Measurements from ENCODE around the gene BAZ2A. TPM values are rescaled to one million over a fixed set of nuclear protein-coding genes. Genes with fewer than 3 reads are reported as not detected.

BAZ2A gene
- polyA plus RNA-seq, 1 of the 3 experiments (the other 2 are of a cell fraction), result 32.4 TPM

GRCh38 chr12:56596815-56597214 is 33.3 kb downstream of the BAZ2A start:
- no peak overlapping the region for H3K9ac ChIP-seq
- no peak overlapping the region for H3K4me3 ChIP-seq (ENCODE audit: low read depth in 2 of 2, low read length in 1 of 2)
- no peak overlapping the region for H3K27ac ChIP-seq (ENCODE audit: low read depth in 2 of 2, low read length in 1 of 2)
- H3K9me3 ChIP-seq, result no peaks in the 10 kb centered on the region
- DNase-seq, result no peak
- H3K27me3 ChIP-seq (ENCODE audit: insufficient read depth), result no peaks in the 10 kb centered on the region
- CTCF ChIA-PET, result interaction anchor here (1.1 to 6.1 kb wide), 5 partner anchors 15 to 1036 kb away, joined by 3 to 40 read pairs (median 4); no protein-coding TSS in a partner anchor
- H3K4me2 ChIP-seq, result no peak overlapping the region
- H3K4me1 ChIP-seq (ENCODE audit: control insufficient read depth in 1 of 2, insufficient read depth in 2 of 2, low read depth in 1 of 2, low read length in 1 of 2), result peaks cover 0 to 6% of the 10 kb centered on the region in 2 experiments; a peak in 1 of 4 replicates
- no peak for TF ChIP-seq RFX5 (IDR thresholded peaks at IDR 0.05; ENCODE audit: low read length)
- TF ChIP-seq USF2 (IDR thresholded peaks at IDR 0.05; ENCODE audit: borderline replicate concordance, low read depth, low read length), result no peak
- no peak for TF ChIP-seq RAD21 (IDR thresholded peaks at IDR 0.05; ENCODE audit: low read length)
- TF ChIP-seq TCF12 (IDR thresholded peaks at IDR 0.05), result no peak
- TF ChIP-seq FOXJ3 (CRISPR knock-in tag; IDR thresholded peaks at IDR 0.05), result no peak
- no peak for TF ChIP-seq NFIC (IDR thresholded peaks at IDR 0.05; ENCODE audit: borderline replicate concordance)
- TF ChIP-seq PBX3 (IDR thresholded peaks at IDR 0.05), result no peak
- no peak for TF ChIP-seq MAX (IDR thresholded peaks at IDR 0.05; ENCODE audit: low read depth)
- TF ChIP-seq TAF1 (IDR thresholded peaks at IDR 0.05; ENCODE audit: borderline replicate concordance, low read depth, low read length), result no peak
- no peak for TF ChIP-seq YY1 (IDR thresholded peaks at IDR 0.05; ENCODE audit: low read depth)
- no peak for TF ChIP-seq MEF2A (IDR thresholded peaks at IDR 0.05; ENCODE audit: borderline replicate concordance, low read depth)
- TF ChIP-seq USF1 (IDR thresholded peaks at IDR 0.05; ENCODE audit: borderline replicate concordance, low read depth), result no peak
- TF ChIP-seq JUND (IDR thresholded peaks at IDR 0.05), result no peak
- TF ChIP-seq GABPA (IDR thresholded peaks at IDR 0.05; ENCODE audit: low read depth), result no peak
- TF ChIP-seq ELF1 (IDR thresholded peaks at IDR 0.05), result no peak
- no peak for TF ChIP-seq CTCF (IDR thresholded peaks at IDR 0.05)
- no peak for TF ChIP-seq FOXM1 (IDR thresholded peaks at IDR 0.05; ENCODE audit: low read depth)
- no peak for TF ChIP-seq EP300 (IDR thresholded peaks at IDR 0.05; ENCODE audit: borderline replicate concordance in 1 of 2, low read depth in 1 of 2, low read length in 1 of 2)
- no peak for TF ChIP-seq REST (IDR thresholded peaks at IDR 0.05; ENCODE audit: low read depth, low read length)
- H2AFZ ChIP-seq (ENCODE audit: low read depth), result no peak overlapping the region
- H3K79me2 ChIP-seq (ENCODE audit: insufficient read depth), result no peaks in the 10 kb centered on the region
- peaks cover 12 to 62% of the 10 kb centered on the region in 2 experiments for H3K36me3 ChIP-seq (replicated peaks in 1 of 2; ENCODE audit: control insufficient read depth in 1 of 2, insufficient read depth in 2 of 2, low read length in 1 of 2)
- POLR2A ChIA-PET, result no interaction called here
- H4K20me1 ChIP-seq (ENCODE audit: insufficient read depth), result no peaks in the 10 kb centered on the region
- WGBS (ENCODE audit: low lambda C conversion rate), result 89% methylated on average over 3 of the region's 3 CpGs
- H3F3A ChIP-seq (replicated peaks; ENCODE audit: insufficient read depth), result peaks cover 47% of the 10 kb centered on the region
- H3K9me2 ChIP-seq, result no peaks in the 10 kb centered on the region
